NK-92 (cell line): Measurements from ENCODE around the gene APOL5.
"Not testable (repeated sequence)": the region's sequence is repeated elsewhere in the genome, so short reads cannot be mapped to it uniquely, and the experiment has no call there.

ENCODE experiments used
- DNase-seq: peaks from one replicate; lab custom pipeline; 2025; ENCODE audit not compliant: unreplicated experiment; lab: John Stamatoyannopoulos, UW

Gene APOL5

GRCh38 chr22:35717572-35717971 lies at the start of gene APOL5:
TSS of gene APOL5 (plus strand) at chr22:35717872. CDS start at chr22:35717872, 0 bp downstream.
- DNase-seq: no peak

- DNase-seq: no peak
Observed at GRCh38 chr22:35674335-35674734, 43.3 kb upstream of the APOL5 start.

- DNase-seq: not testable (repeated sequence)
Observed at GRCh38 chr22:35676065-35676464, 41.6 kb upstream of the APOL5 start.

GRCh38 chr22:35677460-35678187 lies 40.0 kb upstream of the APOL5 start:
- no peak for DNase-seq

- no peak for DNase-seq
Observed at GRCh38 chr22:35678836-35679235, 38.8 kb upstream of the APOL5 start.

- DNase-seq: not testable (repeated sequence)
Observed at GRCh38 chr22:35679492-35679891, 38.2 kb upstream of the APOL5 start.

GRCh38 chr22:35681454-35682052 lies 36.1 kb upstream of the APOL5 start:
- no peak for DNase-seq

- no peak for DNase-seq
Observed at GRCh38 chr22:35683560-35683959, 34.1 kb upstream of the APOL5 start.

GRCh38 chr22:35684270-35684700 lies 33.4 kb upstream of the APOL5 start:
- no peak for DNase-seq

- no peak for DNase-seq
Observed at GRCh38 chr22:35684732-35685131, 32.9 kb upstream of the APOL5 start.

- no peak for DNase-seq
Observed at GRCh38 chr22:35685731-35686130, 31.9 kb upstream of the APOL5 start.

GRCh38 chr22:35686298-35686697 lies 31.4 kb upstream of the APOL5 start:
- no peak for DNase-seq

GRCh38 chr22:35687461-35687860 lies 30.2 kb upstream of the APOL5 start:
- no peak for DNase-seq

GRCh38 chr22:35688913-35689675 lies 28.6 kb upstream of the APOL5 start:
- no peak for DNase-seq

- DNase-seq: no peak
Observed at GRCh38 chr22:35690001-35690400, 27.7 kb upstream of the APOL5 start.

GRCh38 chr22:35695202-35695601 lies 22.5 kb upstream of the APOL5 start:
- no peak for DNase-seq

- no peak for DNase-seq
Observed at GRCh38 chr22:35697142-35697541, 20.5 kb upstream of the APOL5 start.

GRCh38 chr22:35699852-35700251 lies 17.8 kb upstream of the APOL5 start:
- DNase-seq: not testable (repeated sequence)

- DNase-seq: no peak
Observed at GRCh38 chr22:35703861-35704584, 13.6 kb upstream of the APOL5 start.

- no peak for DNase-seq
Observed at GRCh38 chr22:35705141-35705540, 12.5 kb upstream of the APOL5 start.

GRCh38 chr22:35708453-35708852 lies 9.2 kb upstream of the APOL5 start:
- no peak for DNase-seq
